Measurements from ENCODE around the gene KLHL22. TPM values are rescaled to one million over a fixed set of nuclear protein-coding genes. Genes with fewer than 3 reads are reported as not detected.

The KLHL22 gene
- total and polyA plus RNA-seq, 2 of the 8 experiments (the other 6 are each of a cell fraction or from before 2014, with no cell fraction given) = 9.4 to 16.2 TPM

GRCh38 chr22:20506543-20507252, 11.1 kb upstream of the KLHL22 start:
- H3K23ac ChIP-seq (ENCODE audit: insufficient read length) = no peak overlapping the region
- H3K4me1 ChIP-seq (replicated peaks in 1 of 4; ENCODE audit: control insufficient read depth in 3 of 4, insufficient read depth in 4 of 4, low read length in 3 of 4) = peaks cover 2 to 8% (median 5%) of the 10 kb centered on the region in 4 experiments; a peak in 5 of 7 replicates
- no peak overlapping the region for H2BK20ac ChIP-seq (ENCODE audit: low read length)
- no peak overlapping the region for H3K4ac ChIP-seq (replicated peaks; ENCODE audit: insufficient read length, low read depth, low read length)
- peak overlapping the region; percentile 31; the same call in 1 of the 2 replicates for H2AFZ ChIP-seq (ENCODE audit: low read length)
- H4K91ac ChIP-seq (replicated peaks; ENCODE audit: insufficient read length, low read length) = no peak overlapping the region
- H3K27ac ChIP-seq (ENCODE audit: low read depth, low read length) = no peak overlapping the region
- H3K4me2 ChIP-seq (ENCODE audit: insufficient read depth in 1 of 2, low read depth in 2 of 2, low read length in 2 of 2) = peak overlapping the region; percentile 67 to 77
- no peaks in the 10 kb centered on the region for H3K36me3 ChIP-seq (ENCODE audit: control insufficient read depth in 2 of 4, insufficient read depth in 4 of 4, low read length in 3 of 4)
- peaks cover 5 to 10% of the 10 kb centered on the region in 2 experiments for H4K20me1 ChIP-seq (replicated peaks in 1 of 2; ENCODE audit: control insufficient read depth in 1 of 2, insufficient read depth in 2 of 2, low read length in 2 of 2)
- H3K23me2 ChIP-seq (ENCODE audit: low read depth, low read length) = peaks cover 9% of the 10 kb centered on the region
- H2BK15ac ChIP-seq (ENCODE audit: low read length) = no peak overlapping the region
- CTCF ChIA-PET (ENCODE audit: partially characterized antibody) = interaction anchor here (0.6 to 1.2 kb wide), 5 partner anchors 10 to 1689 kb away, joined by 3 to 5 read pairs (median 3); no protein-coding TSS in a partner anchor
- H4K8ac ChIP-seq (ENCODE audit: extremely low read depth, insufficient read depth, low read length) = no peak overlapping the region
- TF ChIP-seq KDM4A (IDR thresholded peaks at IDR 0.05; ENCODE audit: low read depth, low read length, severe bottlenecking) = no peak
- FAIRE-seq (no peak), DNase-seq (ENCODE audit: low read depth in 1 of 2, low spot score in 2 of 2) (no peak)
- H3K18ac ChIP-seq (ENCODE audit: extremely low read depth, low read length) = no peak overlapping the region
- H3K79me1 ChIP-seq (ENCODE audit: low read depth, low read length) = peaks cover 12% of the 10 kb centered on the region
- no peak overlapping the region for H3K9ac ChIP-seq (replicated peaks in 1 of 4; ENCODE audit: extremely low read depth in 1 of 4, low read depth in 3 of 4, low read length in 3 of 4)
- no peak overlapping the region for H2AK5ac ChIP-seq (ENCODE audit: low read depth, low read length)
- no peak overlapping the region; the same call in 1 of the 2 replicates for H2BK5ac ChIP-seq (ENCODE audit: low read depth, low read length)
- no peaks in the 10 kb centered on the region for H3K27me3 ChIP-seq (replicated peaks in 1 of 4; ENCODE audit: control insufficient read depth in 3 of 4, extremely low read depth in 1 of 4, insufficient read depth in 3 of 4, low read length in 3 of 4)
- H2BK12ac ChIP-seq (ENCODE audit: low read depth, low read length) = no peak overlapping the region
- WGBS, 2 experiments (ENCODE audit: extremely low coverage in 1 of 2, insufficient coverage in 1 of 2, insufficient read length in 1 of 2, insufficient replicate concordance in 2 of 2, low coverage in 1 of 2, low lambda C conversion rate in 2 of 2, missing lambda C conversion rate in 1 of 2) = 72% methylated on average over 13 of the region's 13 CpGs; no CpG with 5 or more reads in 1 of the 2 experiments
- peak overlapping the region; percentile 84 to 94 (median 86) for H3K4me3 ChIP-seq (ENCODE audit: extremely low read depth in 1 of 4, insufficient read depth in 2 of 4, low read depth in 3 of 4, low read length in 4 of 4)
- POLR2A ChIA-PET (ENCODE audit: partially characterized antibody) = interaction anchor here (1.1 to 3.7 kb wide), 2 partner anchors 10 to 11 kb away, joined by 3 to 14 read pairs; no protein-coding TSS in a partner anchor
- H3K14ac ChIP-seq (ENCODE audit: insufficient read length) = no peak overlapping the region
- H2BK120ac ChIP-seq (replicated peaks; ENCODE audit: low read depth, low read length) = no peak overlapping the region
- H3K79me2 ChIP-seq (ENCODE audit: control insufficient read depth in 1 of 2, insufficient read depth in 2 of 2, low read length in 2 of 2) = peaks cover 13 to 39% of the 10 kb centered on the region in 2 experiments
- H3K56ac ChIP-seq (replicated peaks; ENCODE audit: insufficient read length, low read depth, low read length) = no peak overlapping the region
- no peak overlapping the region for H4K5ac ChIP-seq (ENCODE audit: insufficient read length, low read depth, low read length)
- H3K9me3 ChIP-seq (ENCODE audit: insufficient read depth in 2 of 2, low read depth in 1 of 2, low read length in 1 of 2) = no peaks in the 10 kb centered on the region

All from H1 (cell line).